Measurements from ENCODE around the gene SLIT1.
A peak's percentile ranks its signal among the peaks of the same experiment; 100 is the strongest.

Gene SLIT1

DNA sequence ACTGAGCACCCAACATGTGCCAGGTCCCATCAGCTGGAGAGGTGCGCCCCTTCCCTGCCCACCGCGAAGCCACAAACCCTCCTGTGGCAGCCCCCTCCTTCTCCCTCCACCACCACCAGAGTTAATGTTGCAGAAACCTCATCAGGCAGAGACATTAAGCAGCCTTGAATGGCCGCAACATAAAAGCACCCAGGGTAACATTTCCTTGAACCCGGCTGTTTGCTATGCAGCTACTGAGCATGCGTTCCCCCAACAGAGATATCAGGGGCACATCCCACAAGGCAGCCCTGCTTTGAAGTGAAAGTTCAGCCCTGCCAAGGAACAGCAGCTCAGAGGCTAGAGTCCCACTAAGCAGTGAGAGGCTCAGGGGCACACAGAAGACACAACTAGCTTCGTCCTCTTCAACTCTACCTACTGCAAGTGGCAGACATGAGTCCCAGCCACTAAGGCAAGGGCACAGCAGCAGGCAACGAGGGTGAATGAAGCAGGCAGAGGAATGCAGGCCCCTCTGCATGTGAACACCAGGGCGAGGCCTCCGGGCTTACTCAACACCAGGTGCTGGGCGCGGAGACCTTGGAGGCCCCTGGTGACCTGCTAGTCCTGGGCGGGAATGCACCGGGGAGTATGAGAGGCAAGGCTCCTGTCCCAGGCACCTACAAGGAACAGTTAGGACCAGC, 107.4 kb downstream of the SLIT1 start:
- no peak for DNase-seq

- DNase-seq, result no peak
Measured at GRCh38 chr10:97076781-97077180, 109.0 kb downstream of the SLIT1 start.

DNA sequence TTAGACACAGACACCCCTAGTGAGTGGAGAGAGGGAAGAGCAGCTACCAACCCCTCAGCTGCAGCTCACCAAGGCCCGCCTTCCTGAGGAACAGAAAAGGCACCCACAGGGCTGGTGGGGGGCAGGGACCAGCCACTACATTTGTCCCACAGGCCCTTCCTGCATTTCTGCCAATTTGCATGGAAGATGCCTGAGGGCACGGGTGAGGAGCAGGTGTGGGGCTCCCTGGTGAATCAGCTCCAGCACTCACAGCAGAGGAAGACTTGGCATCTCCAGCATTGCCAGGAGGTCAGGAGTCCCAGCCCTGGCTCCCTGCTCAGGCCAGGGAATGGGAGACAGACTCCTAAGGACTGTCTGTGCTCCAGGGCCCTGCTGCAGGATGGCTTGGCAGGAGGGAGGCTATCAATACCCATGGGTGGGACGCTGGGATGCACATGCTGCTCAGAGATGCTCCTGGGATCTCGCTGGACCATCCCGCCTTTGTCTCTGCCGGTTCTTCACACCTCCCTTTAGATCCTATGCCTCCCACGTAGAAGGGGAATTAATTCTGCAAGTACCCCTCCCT, 109.7 kb downstream of the SLIT1 start:
- DNase-seq, result peak; percentile 75

DNA sequence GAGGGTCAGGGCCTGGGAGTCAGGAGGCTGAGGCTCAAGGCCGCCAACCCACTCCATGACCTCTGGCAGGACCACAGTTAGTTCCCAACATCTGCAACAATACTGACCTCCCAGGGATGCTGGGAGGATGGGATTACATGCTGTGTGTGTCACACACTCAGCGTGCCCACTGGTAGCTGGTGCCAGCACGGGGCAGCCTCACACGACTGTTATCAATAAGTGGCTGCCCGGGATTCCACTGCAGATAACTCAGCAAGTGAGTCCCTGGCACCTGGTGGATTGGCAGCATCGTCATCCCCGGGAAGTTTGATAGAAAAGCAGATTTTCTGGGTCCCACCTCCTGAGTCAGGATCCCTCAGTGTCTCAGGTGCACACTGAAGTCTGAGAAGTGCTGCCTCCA, 110.3 kb downstream of the SLIT1 start:
- no peak for DNase-seq

DNA sequence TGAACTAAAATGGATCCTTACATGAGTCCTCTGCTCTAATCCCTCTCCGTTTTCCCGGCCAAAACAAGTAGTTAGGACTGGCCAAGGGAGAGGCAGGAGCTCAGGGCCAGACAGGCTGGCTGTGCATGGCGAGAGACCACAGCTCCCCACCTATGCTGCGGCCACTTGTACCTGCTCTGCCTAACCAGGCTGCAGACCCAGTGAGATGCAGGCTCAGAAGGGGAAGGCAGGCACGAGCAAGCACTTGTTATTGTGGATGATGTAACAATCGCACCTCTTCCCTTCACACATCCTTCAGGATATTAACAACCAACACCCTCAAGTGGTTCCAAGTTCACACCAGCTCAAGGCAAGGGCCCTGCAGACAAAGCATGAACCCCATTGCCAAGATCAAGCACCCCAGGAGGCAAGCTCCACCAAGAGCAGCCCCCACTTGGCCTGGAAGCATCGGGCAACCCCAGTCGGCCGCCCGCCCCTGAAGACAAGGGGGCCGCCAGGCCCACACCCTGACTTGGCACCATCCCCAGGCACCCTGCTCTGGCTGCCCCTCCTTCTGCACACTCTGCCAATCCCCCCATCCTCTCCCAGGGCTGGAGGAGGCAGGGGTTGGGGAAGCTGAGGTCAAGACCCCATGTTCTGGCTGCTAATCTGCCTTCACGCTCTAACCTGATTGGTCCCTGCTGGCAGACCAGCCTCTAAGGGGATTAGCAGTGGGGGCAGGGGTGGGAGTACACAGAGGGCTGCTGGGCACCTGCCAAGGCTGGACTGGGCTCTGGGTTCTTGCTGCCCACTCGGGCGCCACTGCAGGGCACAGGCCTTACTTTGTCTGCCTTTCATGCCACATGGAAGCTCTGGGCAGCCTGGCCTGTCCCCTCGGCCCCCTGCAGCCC, 111.3 kb downstream of the SLIT1 start:
- DNase-seq, result no peak

GRCh38 chr10:97072851-97073665, 112.7 kb downstream of the SLIT1 start:
- peak; percentile 31 for DNase-seq

DNA sequence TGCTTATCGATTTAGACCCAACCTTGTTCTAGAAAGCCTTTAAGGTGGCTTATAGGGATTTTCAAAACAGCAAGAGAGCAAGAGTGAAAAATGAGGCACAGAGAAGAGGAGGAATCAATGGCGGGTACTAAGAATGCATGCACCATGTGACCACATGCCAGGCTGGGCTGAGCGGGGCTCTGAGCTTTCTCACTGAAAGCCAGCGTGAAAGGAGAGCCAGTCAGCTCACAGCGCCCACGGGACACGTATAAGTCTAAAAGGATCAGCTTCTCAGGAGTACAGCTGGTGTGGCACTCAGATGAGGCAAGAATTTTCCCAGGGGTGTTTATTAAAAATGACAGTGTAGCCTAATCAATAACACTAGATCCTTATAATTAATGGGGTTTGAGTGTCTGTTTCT, 114.3 kb downstream of the SLIT1 start:
- DNase-seq, result no peak

DNA sequence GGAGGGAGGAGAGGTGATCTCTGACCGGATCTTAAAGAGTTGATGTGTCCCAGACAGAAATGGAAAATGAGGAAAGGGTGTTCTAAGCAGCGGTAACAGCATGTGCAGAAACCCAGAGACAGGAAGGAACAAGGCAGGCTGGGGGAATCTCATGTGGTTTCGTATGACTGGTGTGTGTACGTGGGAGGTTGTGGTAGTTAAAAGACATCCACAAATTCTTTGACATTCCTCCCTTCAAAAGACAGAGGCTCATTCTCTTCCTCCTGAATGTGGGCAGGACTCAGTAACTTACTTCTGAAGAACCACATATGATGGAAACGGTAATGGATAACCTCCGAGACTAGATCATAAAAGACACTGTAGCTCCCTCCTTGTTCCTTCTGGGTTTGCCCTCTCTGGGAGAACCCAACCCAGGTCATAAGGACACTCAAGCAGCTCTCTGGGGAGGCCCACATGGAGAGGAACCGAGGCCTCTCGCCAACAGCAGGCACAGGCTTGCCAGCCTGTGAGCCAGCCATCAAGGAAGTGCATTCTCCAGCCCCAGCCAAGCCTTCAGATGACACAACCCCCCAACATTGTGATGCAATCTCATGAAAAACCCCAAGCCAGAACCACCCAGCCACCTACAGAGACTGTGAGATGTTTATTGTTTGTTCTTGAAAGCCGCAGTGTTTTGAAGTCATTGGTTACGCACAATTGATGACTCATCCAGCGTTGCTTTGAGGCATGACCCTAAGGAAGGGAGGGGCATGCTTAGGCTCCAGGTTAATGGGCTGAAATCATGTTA, 116.0 kb downstream of the SLIT1 start:
- DNase-seq, result no peak

DNA sequence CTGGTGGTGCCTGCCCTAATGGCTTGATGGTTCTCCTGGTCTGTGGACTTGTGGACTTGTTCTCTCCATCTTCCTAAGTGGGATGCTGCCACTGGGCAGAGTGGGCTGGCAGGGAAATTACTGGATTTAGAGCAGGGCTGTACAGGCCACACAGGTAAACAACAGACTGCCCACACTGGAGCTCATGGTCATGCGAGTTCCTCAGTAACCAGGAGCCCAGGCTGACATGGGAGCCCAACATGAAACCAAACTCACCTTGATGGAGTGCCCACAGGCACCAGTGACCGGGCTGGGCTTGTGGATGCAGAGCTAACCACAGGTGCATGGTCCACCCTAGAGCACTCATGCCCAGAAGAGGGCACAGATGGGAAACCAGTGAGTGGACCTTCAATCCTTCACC, 116.7 kb downstream of the SLIT1 start:
- DNase-seq, result no peak

DNA sequence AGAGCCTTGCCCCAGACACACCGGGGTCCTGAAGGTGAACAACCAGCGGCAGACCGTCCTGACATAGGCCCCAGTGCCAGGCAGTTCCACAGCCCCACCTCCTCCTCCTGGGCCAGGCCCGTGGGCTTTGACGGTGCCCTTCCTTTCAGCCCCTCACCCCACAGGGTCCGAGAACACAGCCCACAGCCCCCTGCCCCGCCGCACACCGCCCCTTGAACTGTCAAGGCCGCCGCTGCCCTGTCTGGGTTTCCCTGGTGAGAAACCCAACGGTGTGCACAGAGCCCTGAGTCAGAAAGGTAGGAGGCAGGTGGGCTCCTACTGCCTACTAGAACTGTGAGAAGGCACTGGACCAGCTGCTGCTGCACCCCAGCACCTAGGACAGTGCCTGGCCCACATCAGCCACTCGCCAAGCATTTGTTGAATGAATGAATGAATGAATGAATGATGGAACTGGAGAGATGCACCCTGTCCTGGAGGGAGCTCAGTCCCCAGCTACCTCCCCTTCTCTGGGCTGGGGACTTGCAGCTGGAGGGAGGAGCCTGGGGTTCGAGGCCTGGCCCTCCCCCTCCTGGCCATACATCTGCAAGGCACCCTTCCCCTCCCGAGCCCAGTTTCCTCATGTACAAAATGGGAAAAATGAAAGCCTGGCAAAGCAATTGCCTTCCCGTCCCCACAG, 117.9 kb downstream of the SLIT1 start:
- no peak for DNase-seq

GRCh38 chr10:97066877-97067555, 118.7 kb downstream of the SLIT1 start:
- DNase-seq, result no peak

- no peak for DNase-seq
Measured at GRCh38 chr10:97065686-97066660, 119.8 kb downstream of the SLIT1 start.

DNA sequence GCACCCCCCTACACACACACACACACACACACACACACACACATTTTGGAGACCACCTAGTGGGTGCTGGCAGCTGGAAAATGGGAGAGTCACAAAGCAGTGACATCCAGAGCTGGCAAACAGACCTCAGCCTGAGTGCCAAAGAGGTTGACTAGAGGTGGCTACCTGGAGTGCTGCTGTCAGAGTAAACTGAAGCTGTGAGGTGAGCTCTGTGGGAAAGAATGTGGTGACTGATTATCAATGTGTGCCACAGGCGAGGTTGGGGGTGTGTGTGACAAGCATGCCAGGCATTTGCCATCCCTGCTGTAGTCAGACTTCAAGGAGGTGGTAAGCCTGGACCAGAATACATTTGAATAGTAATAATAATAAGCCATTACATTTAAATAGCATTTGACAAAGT, 120.6 kb downstream of the SLIT1 start:
- no peak for DNase-seq

DNA sequence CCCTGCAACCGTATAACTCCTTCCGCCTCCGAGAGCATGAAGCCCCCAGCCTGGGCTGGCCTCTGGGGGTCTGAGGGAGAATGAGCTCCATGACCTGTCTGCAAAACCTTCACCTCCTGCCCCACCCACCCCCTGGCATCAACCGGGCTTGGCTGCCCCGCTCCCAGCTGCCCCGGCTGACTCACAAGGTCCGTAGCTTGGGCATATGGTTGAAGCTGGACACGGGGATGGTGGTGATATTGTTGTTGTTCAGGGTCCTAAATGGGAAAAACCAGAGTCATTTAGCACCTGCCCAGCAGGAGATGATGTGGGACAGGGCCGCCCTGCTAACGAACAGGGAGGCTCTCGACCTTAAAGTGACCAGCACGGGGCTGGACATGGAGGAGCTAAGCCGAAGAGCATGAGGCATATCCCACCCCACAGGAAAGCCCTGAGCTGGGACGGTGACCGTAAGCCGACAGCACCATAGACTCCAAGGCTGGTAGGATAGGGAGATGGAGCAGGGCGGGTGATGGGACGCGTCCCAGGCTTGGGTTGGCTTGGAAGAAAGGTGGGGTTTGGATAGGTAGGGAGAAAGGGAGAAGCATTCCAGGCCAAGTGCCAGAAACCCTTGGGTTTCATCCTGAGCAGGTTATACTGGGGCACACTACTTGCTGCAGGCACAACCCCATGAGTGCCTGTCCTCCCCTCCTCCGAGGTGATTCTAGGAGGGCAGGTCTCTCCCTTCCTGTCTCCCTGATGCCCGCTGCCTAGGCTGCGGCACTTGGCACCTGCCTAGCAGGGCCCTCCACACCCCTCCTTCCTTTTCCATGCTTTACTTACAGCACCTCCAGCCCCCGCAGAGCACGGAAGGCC, 121.5 kb downstream of the SLIT1 start:
- no peak for DNase-seq

DNA sequence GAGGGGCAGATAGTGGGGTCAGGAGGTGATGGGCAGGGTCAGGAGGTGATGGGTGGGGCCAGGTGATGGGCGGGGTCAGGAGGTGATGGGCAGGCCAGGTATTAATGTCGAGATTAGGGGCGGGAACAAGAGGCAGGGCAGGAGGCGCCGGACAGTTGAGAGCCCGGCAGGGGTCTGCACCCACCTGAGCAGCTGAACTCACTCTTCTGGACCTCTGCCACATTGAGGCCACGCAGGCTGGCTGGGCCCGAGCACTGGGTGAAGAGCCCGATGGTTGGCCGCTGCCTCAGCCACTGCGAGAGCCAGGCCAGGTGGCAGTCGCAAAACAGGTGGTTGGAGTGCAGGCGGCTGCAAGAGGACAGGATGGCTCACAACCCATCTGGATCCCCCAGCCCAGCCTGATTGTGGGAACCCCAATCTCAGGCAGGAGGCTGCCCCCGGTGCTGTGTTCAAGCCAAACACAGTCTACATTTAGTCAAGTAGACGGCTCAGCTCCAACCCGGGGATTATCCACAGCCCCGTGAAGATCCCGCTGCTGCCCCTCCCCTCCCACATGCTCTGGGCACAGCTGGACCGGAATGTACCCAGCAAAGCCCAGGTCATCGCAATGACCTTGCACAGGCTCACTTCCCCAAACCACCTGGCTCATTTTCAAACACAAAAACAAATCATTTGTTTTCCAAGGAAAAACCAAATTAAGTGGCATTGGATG, 122.3 kb downstream of the SLIT1 start:
- no peak for DNase-seq

GRCh38 chr10:97062456-97062855, 123.3 kb downstream of the SLIT1 start:
- no peak for DNase-seq

GRCh38 chr10:97062046-97062445, 123.7 kb downstream of the SLIT1 start:
- DNase-seq, result no peak

- no peak for DNase-seq
Measured at GRCh38 chr10:97061423-97061822, 124.3 kb downstream of the SLIT1 start.

All from NCI-H526 treated with DMSO at 0.1 percent for 48 hours (cell line).